K562 (cell line): ENCODE data around the gene IFI44L. TPM values are rescaled to one million over a fixed set of nuclear protein-coding genes. Genes with fewer than 3 reads are reported as not detected.

Source experiments
- ATAC-seq: fragments of 200-7000 bp; cut with Tn5 transposase; 3 replicates; pipeline ENCODE4 v1.9.1; 2020; ENCODE audit warnings: moderate library complexity
- BruUV-seq: library from RNA; stranded (reverse); fragments of 400-500 nt; replicated peaks from 2 replicates; lab custom pipeline; 2021; lab: Mats Ljungman, UMichigan
- CTCF ChIA-PET: fragments of 300-600 bp; formaldehyde crosslinking; extraction: SDS; loops from one replicate; lab custom pipeline; 2021; ENCODE audit warnings: low intra/inter-chr PET ratio; lab: Yijun Ruan, JAX
- POLR2A ChIA-PET: fragments of 300-600, 350-650 bp; sonication (Branson Sonifier 250); formaldehyde crosslinking; extraction: SDS; loops from one replicate; lab custom pipeline; 2021; ENCODE audit warnings: antibody characterized with exemption, inconsistent platforms; lab: Yijun Ruan, JAX
- DNase-seq, 4 experiments: peaks; one replicate each; pipeline versions ENCODE4 v3.0.0 to v3.0.0-alpha.2; 2011 to 2018; ENCODE audit warnings: low spot score in 3 of 4, mixed read lengths in 3 of 4; ENCODE audit errors: extremely low read depth in 1 of 4
- FAIRE-seq: peaks from 2 replicates; lab custom pipeline; 2011; peaks lifted over from hg19 to GRCh38; lab: Jason Lieb, UNC
- H2AFZ ChIP-seq: 2 replicates; pipeline ENCODE4 v1.6.0; 2011; ENCODE audit warnings: low read depth, low read length, control low read depth, inconsistent platforms
- H3K27ac ChIP-seq: fragments of 200-600 bp; 3 replicates; pipeline ENCODE4 v1.8.0; 2011; ENCODE audit warnings: low read depth, mild to moderate bottlenecking, control low read depth, inconsistent platforms, low read length, moderate library complexity, mixed read lengths; ENCODE audit errors: extremely low read depth
- H3K27me3 ChIP-seq, 2 experiments: fragments of 300-600 bp in 1 of 2; 2 replicates in 1 of 2; 3 replicates in 1 of 2; pipeline versions ENCODE4 v1.6.0 to v1.8.0; 2011; ENCODE audit warnings: inconsistent platforms in 2 of 2, low read length in 2 of 2, mild to moderate bottlenecking in 1 of 2, mixed read lengths in 1 of 2, moderate library complexity in 1 of 2; ENCODE audit not compliant: control insufficient read depth in 2 of 2, insufficient read depth in 2 of 2
- H3K36me3 ChIP-seq: fragments of 300-600 bp; 3 replicates; pipeline ENCODE4 v1.8.0; 2011; ENCODE audit warnings: mild to moderate bottlenecking, low read length, inconsistent platforms; ENCODE audit not compliant: control insufficient read depth, insufficient read depth
- H3K4me1 ChIP-seq, 2 experiments: fragments of 200-600 bp in 1 of 2; replicated peaks in 1 of 2; 2 replicates in 1 of 2; 3 replicates in 1 of 2; pipeline versions ENCODE4 v1.5.1 to v1.8.0; 2011; ENCODE audit warnings: inconsistent platforms in 2 of 2, low read length in 2 of 2, mild to moderate bottlenecking in 1 of 2, mixed read lengths in 1 of 2, moderate library complexity in 1 of 2; ENCODE audit not compliant: control insufficient read depth in 2 of 2, insufficient read depth in 2 of 2
- H3K4me2 ChIP-seq: 2 replicates; pipeline ENCODE4 v1.6.1; 2011; ENCODE audit warnings: low read length, control low read depth, inconsistent platforms, mixed read lengths; ENCODE audit not compliant: insufficient read depth
- H3K4me3 ChIP-seq: fragments of 200-600 bp; sonication (generic), shearing (Covaris generic); 2 replicates; pipeline ENCODE4 v1.5.1; 2016; ENCODE audit warnings: control low read depth, inconsistent platforms
- H3K79me2 ChIP-seq: fragments of 200-600 bp; 3 replicates; pipeline ENCODE4 v1.8.0; 2011; ENCODE audit warnings: low read length, inconsistent platforms; ENCODE audit not compliant: control insufficient read depth, insufficient read depth
- H3K9ac ChIP-seq, 2 experiments: 2 replicates each; pipeline versions ENCODE4 v1.6.0 to v1.6.1; 2011; ENCODE audit warnings: low read depth in 2 of 2, low read length in 2 of 2, control low read depth in 1 of 2, inconsistent platforms in 1 of 2, mild to moderate bottlenecking in 1 of 2, mixed read lengths in 1 of 2; ENCODE audit not compliant: insufficient read depth in 1 of 2
- H3K9me1 ChIP-seq: one replicate; pipeline ENCODE4 v1.6.0; 2011; ENCODE audit warnings: inconsistent platforms, mild to moderate bottlenecking, low read length, moderate library complexity; ENCODE audit not compliant: control insufficient read depth, insufficient read depth
- H3K9me3 ChIP-seq: replicated peaks from 2 replicates; pipeline ENCODE4 v1.5.1; 2011; ENCODE audit warnings: low read depth, low read length, inconsistent platforms; ENCODE audit not compliant: control insufficient read depth, insufficient read depth
- H4K20me1 ChIP-seq: replicated peaks from 2 replicates; pipeline ENCODE4 v1.6.1; 2011; ENCODE audit warnings: low read length, inconsistent platforms, mixed read lengths; ENCODE audit not compliant: control insufficient read depth, insufficient read depth
- CREBBP ChIP-seq: IDR thresholded peaks from one replicate; pipeline ENCODE4 v1.6.1; 2012; ENCODE audit warnings: low read depth, mild to moderate bottlenecking, control low read depth, inconsistent platforms, low read length
- CXXC5 ChIP-seq: fragments of 250-450 bp; sonication (Bioruptor Pico); IDR thresholded peaks from 2 replicates; pipeline ENCODE4 v1.8.0; 2022; ENCODE audit warnings: inconsistent platforms, mild to moderate bottlenecking, moderate library complexity
- DACH1 ChIP-seq: fragments of 450-650 bp; IDR thresholded peaks from 2 replicates; pipeline ENCODE4 v1.6.1; 2018; ENCODE audit not compliant: partially characterized antibody
- HDAC6 ChIP-seq: IDR thresholded peaks from 2 replicates; pipeline ENCODE4 v1.6.1; 2012; ENCODE audit warnings: low read depth, mild to moderate bottlenecking, control low read depth, inconsistent platforms, low read length, moderate library complexity
- NFE2L1 ChIP-seq: fragments of 450-650 bp; IDR thresholded peaks from 2 replicates; pipeline ENCODE4 v1.6.1; 2016; ENCODE audit warnings: missing genetic modification characterization, low read depth, mild to moderate bottlenecking, missing compliant biosample characterization, moderate library complexity, borderline replicate concordance
- POLR2G ChIP-seq: fragments of 200-400 bp; formaldehyde crosslinking; IDR thresholded peaks from 2 replicates; pipeline ENCODE4 v1.6.1; 2017; ENCODE audit warnings: low read depth, mild to moderate bottlenecking, antibody characterized with exemption, low read length, moderate library complexity
- RBM15 ChIP-seq: fragments of 200-400 bp; formaldehyde crosslinking; IDR thresholded peaks from 2 replicates; pipeline ENCODE4 v1.6.1; 2018; ENCODE audit warnings: mild to moderate bottlenecking, low read length, moderate library complexity; ENCODE audit not compliant: insufficient read depth
- ZNF124 ChIP-seq: sonication (generic); formaldehyde crosslinking; IDR thresholded peaks from 2 replicates; pipeline ENCODE4 v1.8.1; 2022; ENCODE audit warnings: missing genetic modification reagents
- ZNF140 ChIP-seq: fragments of 250-450 bp; sonication (Bioruptor Pico); IDR thresholded peaks from 2 replicates; pipeline ENCODE4 v1.8.0; 2021; ENCODE audit warnings: moderate library complexity, mild to moderate bottlenecking, inconsistent platforms
- ZNF175 ChIP-seq: fragments of 200-800 bp; sonication (Bioruptor generic); IDR thresholded peaks from 2 replicates; pipeline ENCODE4 v1.6.1; 2016; ENCODE audit warnings: low read depth, mild to moderate bottlenecking, missing genetic modification characterization, missing compliant biosample characterization
- ZNF239 ChIP-seq: fragments of 250-450 bp; sonication (Bioruptor Pico); IDR thresholded peaks from 2 replicates; pipeline ENCODE4 v1.4.0; 2020; ENCODE audit warnings: mild to moderate bottlenecking
- ZNF263 ChIP-seq: sonication (generic); formaldehyde crosslinking; IDR thresholded peaks from 2 replicates; pipeline ENCODE4 v1.8.0; 2022; ENCODE audit warnings: mild to moderate bottlenecking, missing genetic modification reagents, borderline replicate concordance
- ZNF408 ChIP-seq: fragments of 250-450 bp; sonication (Bioruptor Pico); IDR thresholded peaks from 2 replicates; pipeline ENCODE4 v1.4.0; 2020; ENCODE audit warnings: low read depth, mild to moderate bottlenecking, moderate library complexity
- WGBS: fragments of 100-300 bp; shearing (Covaris generic); methylation state at CpG from one replicate; pipeline ENCODE4 v1.1.6; 2016; ENCODE audit warnings: low coverage, mixed read lengths; ENCODE audit not compliant: insufficient coverage; ENCODE audit errors: missing lambda C conversion rate; 5-methylcytosine and 5-hydroxymethylcytosine counted together
- in situ Hi-C: fragments of 300-500 bp; cut with MboI; formaldehyde crosslinking; loops from 4 replicates; pipeline ENCODE4 v1.15.0; 2018; ENCODE audit warnings: inconsistent platforms, mixed read lengths
- intact Hi-C: fragments of 100-400 bp; cut with micrococcal nuclease; formaldehyde crosslinking; loops from 2 replicates; pipeline ENCODE4 v1.14.2; 2022
- polyA plus RNA-seq, 8 experiments: library from polyadenylated mRNA; depleted of rRNA in 4 of 8; stranded (reverse) in 5 of 8; unstranded in 3 of 8; fragments of >200 nt; fragmentation: Nextera tagmentation in 2 of 8; fragmentation: Illumina TruSeq in 1 of 8; extraction: Ambion mirVana in 2 of 8; extraction: Trizol in 1 of 8; gene quantifications; 2 replicates each; pipeline versions ENCODE4 v1.2.1 to v1.2.3, GENCODE V29; 2011 to 2014; ENCODE audit warnings: inconsistent platforms in 1 of 8, missing spikeins in 1 of 8
- total RNA-seq, 7 experiments: library from RNA; depleted of rRNA in 6 of 7; stranded (reverse); fragments of >200 nt in 6 of 7; fragmentation: Illumina TruSeq in 2 of 7; extraction: Trizol in 2 of 7; gene quantifications; 2 replicates each; pipeline versions ENCODE4 v1.2.1 to v1.2.3, GENCODE V29; 2011 to 2021; ENCODE audit warnings: low replicate concordance in 1 of 7
- TF ChIP-seq, protein P1 (sequence below): fragments of 450-650 bp; formaldehyde crosslinking; IDR thresholded peaks from 2 replicates; pipeline ENCODE4 v1.4.0; 2020; ENCODE audit warnings: mild to moderate bottlenecking, moderate library complexity
- TF ChIP-seq, protein P2 (sequence below): fragments of 250-450 bp; sonication (Bioruptor Pico); IDR thresholded peaks from 2 replicates; pipeline ENCODE4 v1.5.0; 2020; ENCODE audit warnings: mild to moderate bottlenecking

IFI44L gene
- total and polyA plus RNA-seq, 9 of the 15 experiments (the other 6 are each of a cell fraction or from before 2014, with no cell fraction given): 0.04 to 0.22 TPM; not detected in 7

DNA sequence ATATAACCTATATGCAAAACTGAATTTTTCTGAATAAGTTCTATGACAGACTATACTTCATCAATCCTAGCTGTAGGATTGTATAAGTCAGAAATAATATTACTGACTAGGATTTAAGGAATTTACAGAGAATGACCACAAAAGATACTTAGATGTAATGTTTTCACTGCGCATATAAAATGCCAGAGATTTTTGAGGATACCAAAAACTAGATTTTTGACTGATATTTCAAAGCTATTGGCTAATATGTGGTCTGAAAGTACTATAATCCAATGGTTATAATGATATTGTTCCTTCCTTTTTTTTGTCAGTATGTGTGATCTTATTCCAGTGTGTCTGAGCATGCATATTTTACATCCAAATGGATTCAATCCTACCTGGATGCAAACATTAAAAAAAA is 17.0 kb upstream of the IFI44L start:
- no TSS peak for BruUV-seq
- H3K4me3 ChIP-seq: no peak overlapping the region
- H2AFZ ChIP-seq: no peak overlapping the region
- no peak overlapping the region for H3K27ac ChIP-seq
- H3K4me1 ChIP-seq: no peaks in the 10 kb centered on the region
- DNase-seq (no peak), ATAC-seq (no peak), FAIRE-seq (no peak)
- ChIA-PET CTCF (no interaction called here), POLR2A (no interaction called here)
- intact Hi-C loops (no loop called here), in situ Hi-C loops (no loop called here)
- TF ChIP-seq ZNF175 (CRISPR knock-in tag) (no peak), CREBBP (no peak), RBM15 (no peak), ZNF124 (no peak)
- TF ChIP-seq, protein P1, sequence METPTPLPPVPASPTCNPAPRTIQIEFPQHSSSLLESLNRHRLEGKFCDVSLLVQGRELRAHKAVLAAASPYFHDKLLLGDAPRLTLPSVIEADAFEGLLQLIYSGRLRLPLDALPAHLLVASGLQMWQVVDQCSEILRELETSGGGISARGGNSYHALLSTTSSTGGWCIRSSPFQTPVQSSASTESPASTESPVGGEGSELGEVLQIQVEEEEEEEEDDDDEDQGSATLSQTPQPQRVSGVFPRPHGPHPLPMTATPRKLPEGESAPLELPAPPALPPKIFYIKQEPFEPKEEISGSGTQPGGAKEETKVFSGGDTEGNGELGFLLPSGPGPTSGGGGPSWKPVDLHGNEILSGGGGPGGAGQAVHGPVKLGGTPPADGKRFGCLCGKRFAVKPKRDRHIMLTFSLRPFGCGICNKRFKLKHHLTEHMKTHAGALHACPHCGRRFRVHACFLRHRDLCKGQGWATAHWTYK: no peak
- no peaks in the 10 kb centered on the region for H4K20me1 ChIP-seq
- no peaks in the 10 kb centered on the region for H3K27me3 ChIP-seq
- H3K9ac ChIP-seq: no peak overlapping the region
- H3K4me2 ChIP-seq: no peak overlapping the region
- no peaks in the 10 kb centered on the region for H3K36me3 ChIP-seq
- H3K79me2 ChIP-seq: no peaks in the 10 kb centered on the region
- 0% methylated on average over 1 of the region's 1 CpG for WGBS
- H3K9me3 ChIP-seq: no peaks in the 10 kb centered on the region
- no peaks in the 10 kb centered on the region for H3K9me1 ChIP-seq

DNA sequence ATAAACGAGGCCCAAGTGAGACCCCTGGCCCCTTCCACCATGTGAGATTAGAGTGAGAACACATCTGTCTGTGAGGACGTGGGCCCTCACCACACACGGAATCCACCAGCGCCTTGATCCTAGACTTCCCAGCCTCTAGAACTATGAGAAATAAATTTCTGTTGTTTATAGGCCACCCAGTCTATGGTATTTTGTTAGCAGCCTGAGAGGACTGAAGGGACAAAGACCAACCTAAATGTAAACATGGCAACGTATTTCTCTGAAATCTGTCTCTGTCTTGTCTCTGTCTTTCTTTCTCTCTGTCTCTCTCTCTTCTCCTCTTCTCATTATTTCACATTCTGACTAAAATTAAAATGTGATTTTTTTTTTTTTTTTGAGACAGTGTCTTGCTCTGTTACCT is 15.6 kb upstream of the IFI44L start:
- TF ChIP-seq ZNF140 (CRISPR knock-in tag): no peak
- TF ChIP-seq DACH1: no peak
- no peak for TF ChIP-seq POLR2G
- no peak for TF ChIP-seq ZNF408 (CRISPR knock-in tag)
- TF ChIP-seq, protein P2, sequence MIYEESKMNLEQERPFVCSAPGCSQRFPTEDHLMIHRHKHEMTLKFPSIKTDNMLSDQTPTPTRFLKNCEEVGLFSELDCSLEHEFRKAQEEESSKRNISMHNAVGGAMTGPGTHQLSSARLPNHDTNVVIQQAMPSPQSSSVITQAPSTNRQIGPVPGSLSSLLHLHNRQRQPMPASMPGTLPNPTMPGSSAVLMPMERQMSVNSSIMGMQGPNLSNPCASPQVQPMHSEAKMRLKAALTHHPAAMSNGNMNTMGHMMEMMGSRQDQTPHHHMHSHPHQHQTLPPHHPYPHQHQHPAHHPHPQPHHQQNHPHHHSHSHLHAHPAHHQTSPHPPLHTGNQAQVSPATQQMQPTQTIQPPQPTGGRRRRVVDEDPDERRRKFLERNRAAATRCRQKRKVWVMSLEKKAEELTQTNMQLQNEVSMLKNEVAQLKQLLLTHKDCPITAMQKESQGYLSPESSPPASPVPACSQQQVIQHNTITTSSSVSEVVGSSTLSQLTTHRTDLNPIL (CRISPR knock-in tag): no peak
- TF ChIP-seq ZNF239 (CRISPR knock-in tag): no peak
- no peak for TF ChIP-seq HDAC6
- no peak for TF ChIP-seq NFE2L1
- no peak for TF ChIP-seq ZNF263 (CRISPR knock-in tag)
- TF ChIP-seq CXXC5 (CRISPR knock-in tag): no peak
- TF ChIP-seq, all 486 proteins: peak for 0
- ChIA-PET POLR2A (no interaction called here), CTCF (interaction anchor here (0.7 kb wide), 1 partner anchor 1335 kb away, joined by 5 read pairs; no protein-coding TSS in a partner anchor)
- no peak overlapping the region for H3K4me3 ChIP-seq
- BruUV-seq: no TSS peak
- no peaks in the 10 kb centered on the region for H3K27me3 ChIP-seq
- FAIRE-seq: no peak
- H3K4me1 ChIP-seq: no peaks in the 10 kb centered on the region
- H4K20me1 ChIP-seq: no peaks in the 10 kb centered on the region
- no peak overlapping the region for H3K27ac ChIP-seq
- in situ Hi-C loops: no loop called here
- no peaks in the 10 kb centered on the region for H3K79me2 ChIP-seq
- DNase-seq: no peak
- no peak for ATAC-seq
- no peak overlapping the region for H3K9ac ChIP-seq
- no peak overlapping the region for H2AFZ ChIP-seq
- WGBS: 3% methylated on average over 5 of the region's 5 CpGs
- intact Hi-C loops: no loop called here
- H3K9me1 ChIP-seq: no peaks in the 10 kb centered on the region
- H3K36me3 ChIP-seq: no peaks in the 10 kb centered on the region
- H3K9me3 ChIP-seq: no peaks in the 10 kb centered on the region
- H3K4me2 ChIP-seq: no peak overlapping the region
